NCI-H146 (cell line): ENCODE results near the gene GJB1.
A peak's percentile ranks its signal among the peaks of the same experiment; 100 is the strongest.
"Not testable (repeated sequence)": the region's sequence is repeated elsewhere in the genome, so short reads cannot be mapped to it uniquely, and the experiment has no call there.

Source experiments
- DNase-seq: peaks from one replicate; lab custom pipeline; 2025; lab: John Stamatoyannopoulos, UW

Gene GJB1

GRCh38 chrX:71222929-71223328 lies at the start of gene GJB1:
Gene GJB1 (plus strand): TSS chrX:71223224. CDS start chrX:71223708, 484 bp downstream.
- no peak for DNase-seq

GRCh38 chrX:71173440-71173839 lies 49.6 kb upstream of the GJB1 start:
- no peak for DNase-seq

DNA sequence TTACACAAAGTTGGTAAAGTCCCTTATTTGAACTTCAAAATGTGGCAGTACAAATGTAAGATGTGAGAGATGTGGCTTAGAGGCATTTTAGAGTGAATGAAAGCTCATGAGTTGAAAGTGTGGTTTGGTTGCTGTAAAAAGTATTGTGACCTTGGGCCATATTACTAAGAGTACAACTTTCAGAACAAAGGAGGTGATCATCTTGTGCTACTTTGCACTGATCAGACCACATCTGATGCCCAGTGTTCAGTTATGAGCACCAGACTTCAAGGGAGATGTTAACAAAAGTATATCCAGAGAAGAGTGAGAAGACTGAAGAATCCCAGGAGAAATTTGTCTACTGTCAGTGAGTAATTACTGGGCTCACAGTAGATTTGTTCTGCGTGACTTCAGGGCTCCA lies 48.2 kb upstream of the GJB1 start:
- no peak for DNase-seq

GRCh38 chrX:71175531-71175930 lies 47.5 kb upstream of the GJB1 start:
- no peak for DNase-seq

DNA sequence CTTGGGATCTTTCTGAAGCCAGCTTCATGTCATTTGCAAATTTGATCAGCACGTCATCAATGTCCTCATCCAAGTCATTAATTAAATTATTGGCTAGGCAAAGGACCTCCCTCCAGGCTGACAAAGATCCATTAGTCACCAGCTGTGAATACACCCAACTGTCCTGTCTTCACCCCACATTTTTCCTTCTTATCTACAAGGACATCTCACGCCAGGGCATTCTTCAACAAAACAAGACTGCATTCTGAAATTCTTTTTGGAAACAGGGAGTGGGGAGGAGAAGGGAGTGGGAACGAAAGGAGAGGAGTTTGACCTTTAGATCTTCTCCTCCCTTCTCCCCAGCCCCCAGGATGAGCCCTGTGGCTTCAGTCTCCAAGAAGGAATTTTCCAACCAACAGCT lies 45.7 kb upstream of the GJB1 start:
- no peak for DNase-seq

DNA sequence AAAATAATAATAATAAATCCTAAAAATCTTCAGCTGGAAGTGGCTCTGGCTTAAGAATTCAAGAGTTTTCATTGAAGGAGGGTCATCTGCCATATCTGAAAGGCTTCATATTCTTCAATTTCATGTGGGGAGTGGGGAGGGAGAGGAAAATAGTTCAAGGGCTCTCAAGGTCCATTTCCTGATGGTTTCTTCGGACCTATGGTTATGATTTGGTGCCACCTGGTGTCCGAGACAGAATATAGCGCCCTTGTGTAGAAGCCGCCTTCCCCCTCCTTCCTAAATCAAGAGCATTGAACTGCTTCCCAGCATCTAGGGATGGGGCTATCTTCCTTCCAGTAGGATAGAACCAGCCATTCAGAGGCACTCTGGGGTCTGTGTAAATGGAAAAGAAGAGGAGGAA lies 44.1 kb upstream of the GJB1 start:
- DNase-seq = peak; percentile 75

DNA sequence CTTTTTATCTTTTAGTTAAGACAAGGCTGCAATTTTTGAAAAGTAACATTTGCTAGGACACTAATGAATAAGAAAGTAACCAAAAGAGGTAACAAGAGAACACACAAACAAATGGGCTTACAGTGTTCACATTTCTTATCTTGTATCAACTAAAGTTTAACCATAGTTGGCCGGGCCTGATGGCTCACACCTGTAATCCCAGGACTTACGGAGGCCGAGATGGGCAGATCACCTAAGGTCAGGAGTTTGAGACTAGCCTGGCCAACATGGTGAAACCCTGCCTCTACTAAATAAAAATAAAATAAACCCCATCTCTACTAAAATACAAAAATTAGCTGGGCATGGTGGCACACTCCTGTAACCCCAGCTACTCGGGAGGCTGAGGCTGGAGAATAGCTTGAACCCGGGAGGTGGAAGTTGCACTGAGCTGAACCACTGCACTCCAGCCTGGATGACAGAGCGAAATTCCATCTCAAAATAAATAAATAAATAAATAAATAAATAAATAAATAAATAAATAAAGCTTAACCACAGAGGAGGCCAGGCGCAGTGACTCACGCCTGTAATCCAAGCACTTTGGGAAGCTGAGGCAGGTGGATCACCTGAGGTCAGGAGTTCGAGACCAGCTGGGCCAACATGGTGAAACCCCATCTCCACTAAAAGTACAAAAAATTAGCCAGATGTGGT lies 42.3 kb upstream of the GJB1 start:
- not testable (repeated sequence) for DNase-seq

GRCh38 chrX:71181558-71181909 lies 41.5 kb upstream of the GJB1 start:
- DNase-seq = peak; percentile 74

DNA sequence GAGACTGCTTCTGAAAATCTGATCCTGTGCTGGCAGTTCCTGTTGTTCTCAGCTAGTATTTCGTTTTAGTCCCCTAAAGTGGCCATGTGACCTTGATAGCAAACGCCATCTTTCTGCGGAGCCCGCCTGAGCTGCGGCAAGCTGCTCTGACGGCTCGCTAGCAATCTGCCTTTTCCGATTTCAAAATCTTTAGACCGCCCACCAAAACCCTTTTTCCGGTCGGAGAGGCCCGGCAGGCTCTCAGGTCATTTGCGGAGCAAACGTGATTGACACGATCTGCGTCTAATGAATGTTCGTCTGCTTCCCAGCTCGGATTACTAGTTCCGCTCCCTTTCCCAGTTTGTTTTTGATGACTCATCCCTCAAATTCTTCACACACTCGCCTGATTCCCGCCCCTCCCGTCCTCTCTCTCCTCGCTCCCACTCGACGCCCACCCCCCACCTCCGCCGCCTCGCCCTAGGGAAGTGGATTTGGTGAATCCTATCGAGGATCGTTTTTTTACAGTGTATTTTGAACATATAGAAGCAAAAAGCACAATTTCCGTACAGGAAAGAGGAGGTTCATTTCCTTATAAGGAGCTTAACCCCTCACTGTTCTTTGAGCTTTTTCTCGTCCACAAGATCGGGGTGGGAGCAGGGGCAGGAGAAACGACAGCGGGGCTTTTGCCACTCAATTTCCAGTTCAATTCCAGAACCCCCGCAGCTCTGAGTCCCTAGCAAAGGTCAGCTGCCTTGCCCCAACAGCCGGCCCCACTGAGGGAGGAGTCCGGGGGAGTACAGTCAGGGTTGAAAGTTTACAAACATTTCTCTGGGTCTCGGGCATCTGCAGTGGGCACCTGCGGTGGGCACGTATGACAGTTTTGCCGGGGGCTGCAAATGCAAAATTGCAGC lies 40.9 kb upstream of the GJB1 start:
- DNase-seq = peak; percentile 97

DNA sequence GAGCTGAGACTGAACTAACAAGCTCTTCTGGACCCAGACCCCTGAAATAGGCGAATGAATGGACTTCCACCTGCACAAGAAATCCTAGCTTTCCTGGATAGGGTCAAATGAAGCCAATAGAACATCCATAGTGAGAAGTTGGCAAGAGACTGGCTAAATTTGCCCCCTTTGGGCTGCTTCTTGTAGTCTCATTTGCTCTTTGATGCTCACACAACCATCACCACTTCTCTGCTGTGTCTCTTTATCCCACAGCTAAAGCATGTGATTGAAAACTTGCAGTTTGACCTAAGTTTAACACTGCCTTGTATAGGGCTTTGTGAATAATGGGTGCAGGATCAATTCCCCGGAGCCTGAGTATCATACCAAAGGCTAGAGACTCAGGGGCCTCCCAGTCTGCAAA lies 40.2 kb upstream of the GJB1 start:
- DNase-seq = no peak

DNA sequence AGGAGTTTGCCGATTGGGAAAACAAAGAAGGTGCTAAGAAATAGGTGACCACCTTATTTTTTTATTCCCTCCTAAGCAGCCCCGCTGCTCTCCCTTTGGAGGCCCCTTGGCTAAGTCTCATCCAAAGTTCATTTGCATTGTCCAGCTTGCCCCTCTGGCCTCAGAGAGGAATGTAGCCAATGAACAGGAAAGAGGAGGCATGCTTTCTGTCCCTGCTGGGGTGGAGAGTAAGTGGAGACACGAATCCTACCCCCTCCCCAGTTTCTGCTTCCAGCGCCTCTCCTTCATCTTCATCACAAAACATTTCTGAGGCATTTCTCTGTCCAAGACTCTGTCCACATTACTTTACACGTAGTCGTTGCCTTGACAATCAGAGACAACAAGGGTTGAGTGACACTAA lies 39.7 kb upstream of the GJB1 start:
- DNase-seq = no peak

DNA sequence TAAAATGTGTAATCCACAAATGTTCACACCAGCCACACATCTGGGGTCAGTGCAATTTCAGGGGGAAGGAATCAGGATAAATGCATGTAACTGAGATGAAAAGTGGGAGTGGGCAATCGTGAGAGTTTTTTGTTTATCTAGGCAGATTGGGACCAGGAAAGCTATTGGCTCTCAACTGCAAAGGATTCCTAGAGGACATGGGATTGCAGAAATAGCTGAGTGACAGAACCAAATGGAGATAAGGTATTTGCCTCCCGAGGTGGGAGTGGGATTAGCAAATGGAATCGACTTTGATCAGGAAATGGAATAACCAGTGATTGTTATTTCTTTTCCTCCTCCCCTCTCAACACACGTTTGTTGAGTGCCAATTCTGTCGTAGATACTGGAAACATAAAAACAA lies 38.9 kb upstream of the GJB1 start:
- DNase-seq = no peak

DNA sequence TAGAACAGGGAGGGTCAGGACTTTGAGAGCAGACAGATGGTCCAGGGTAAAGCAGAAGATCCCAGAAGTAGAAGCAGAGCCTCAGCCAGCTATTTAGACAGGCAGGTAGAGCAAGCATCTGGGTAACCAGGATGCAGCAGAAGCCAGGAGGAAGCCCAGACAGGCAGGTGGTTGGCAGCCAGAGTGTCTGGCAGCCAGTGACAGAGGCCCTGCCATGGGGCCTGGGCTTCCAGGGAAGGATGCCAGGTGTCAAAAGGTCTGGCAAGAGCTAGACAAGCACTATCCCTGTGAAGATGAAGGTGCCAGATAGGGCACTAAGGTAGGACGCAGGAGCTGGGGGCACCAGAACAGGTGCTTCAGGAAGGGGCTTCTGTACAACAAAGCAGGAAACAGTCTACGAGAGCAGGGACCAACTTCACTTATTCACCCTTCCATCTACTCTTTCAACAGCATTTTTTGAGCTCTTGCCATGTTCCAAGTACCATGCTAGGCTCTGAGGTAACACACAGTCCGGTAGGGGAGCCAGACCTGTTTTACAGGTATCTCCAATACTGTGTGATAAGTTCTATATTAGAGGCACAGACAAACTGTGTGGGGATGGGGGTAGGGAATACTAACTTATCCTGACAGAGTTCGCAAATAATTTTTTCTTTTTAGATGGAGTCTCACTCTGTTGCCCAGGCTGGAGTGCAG lies 38.1 kb upstream of the GJB1 start:
- no peak for DNase-seq

DNA sequence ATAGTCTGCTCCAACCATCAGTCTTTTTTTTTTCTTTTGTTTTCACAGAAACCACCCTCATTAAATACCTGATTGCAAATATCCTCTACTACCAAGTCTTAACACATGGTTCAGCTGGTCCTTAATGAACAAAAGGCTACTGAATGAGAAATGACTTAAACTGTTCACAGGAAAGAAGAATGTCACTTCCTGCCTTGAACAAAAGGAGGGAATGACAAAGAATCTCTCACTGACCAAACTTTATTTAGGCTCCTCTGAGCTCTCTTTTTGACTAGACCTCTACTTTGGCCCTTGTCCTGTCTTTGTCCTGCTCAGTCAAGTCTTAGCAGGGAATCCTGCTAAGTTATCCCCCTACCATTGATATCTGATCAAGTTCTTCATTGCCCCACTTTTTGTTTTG lies 31.8 kb upstream of the GJB1 start:
- DNase-seq = no peak

DNA sequence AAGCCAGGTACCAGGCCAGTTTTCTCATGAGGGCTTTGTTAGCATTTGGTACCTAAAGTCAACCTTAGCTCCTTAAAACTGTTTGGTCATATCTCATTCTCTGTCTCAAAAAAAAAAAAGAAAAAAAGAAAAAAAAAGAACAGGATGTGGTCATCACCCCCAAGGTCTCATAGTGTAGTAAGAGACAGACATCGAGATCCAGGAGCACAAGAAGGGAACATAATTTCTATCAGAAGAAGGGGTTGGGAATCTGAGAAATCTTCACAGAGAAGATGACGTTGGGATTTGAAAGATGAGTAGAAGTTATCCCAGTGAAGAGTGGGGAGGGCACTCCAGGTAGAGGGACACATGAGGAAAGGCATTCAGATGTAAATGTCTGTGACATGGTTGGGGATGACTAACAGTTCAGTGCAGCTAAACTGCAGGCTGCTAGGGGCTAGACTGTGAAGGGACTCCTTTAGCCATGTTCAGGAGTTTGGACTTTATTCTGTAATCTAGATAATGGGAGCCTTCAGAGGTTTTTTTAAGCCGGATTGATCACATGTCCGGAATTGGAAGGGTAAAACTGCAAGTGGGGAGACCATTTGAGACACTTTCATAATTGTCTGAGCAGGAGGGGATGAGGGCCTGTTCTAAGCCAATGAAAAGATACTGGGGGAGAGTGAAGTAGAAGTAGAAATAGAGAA lies 26.9 kb upstream of the GJB1 start:
- no peak for DNase-seq

DNA sequence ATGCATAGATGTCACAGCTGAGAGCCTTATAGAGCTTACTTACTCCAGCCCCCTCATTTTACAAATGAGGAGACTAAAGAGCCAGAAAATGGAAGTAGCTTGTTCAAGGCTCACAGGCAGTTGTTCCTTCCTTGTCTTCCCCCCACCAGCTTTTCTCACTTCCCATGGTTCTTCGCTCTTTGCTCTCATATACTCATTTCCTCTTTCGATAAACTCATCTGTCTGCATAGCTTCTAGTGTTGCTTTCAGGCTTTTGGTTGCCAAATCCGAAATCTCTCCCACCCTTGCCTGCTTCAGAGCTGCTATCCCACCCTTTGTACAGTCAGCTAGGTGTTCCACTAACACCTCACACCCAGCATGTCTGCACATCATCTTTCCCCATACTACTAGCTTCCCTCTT lies 25.0 kb upstream of the GJB1 start:
- DNase-seq = no peak

GRCh38 chrX:71199252-71200008 lies 23.6 kb upstream of the GJB1 start:
- no peak for DNase-seq

DNA sequence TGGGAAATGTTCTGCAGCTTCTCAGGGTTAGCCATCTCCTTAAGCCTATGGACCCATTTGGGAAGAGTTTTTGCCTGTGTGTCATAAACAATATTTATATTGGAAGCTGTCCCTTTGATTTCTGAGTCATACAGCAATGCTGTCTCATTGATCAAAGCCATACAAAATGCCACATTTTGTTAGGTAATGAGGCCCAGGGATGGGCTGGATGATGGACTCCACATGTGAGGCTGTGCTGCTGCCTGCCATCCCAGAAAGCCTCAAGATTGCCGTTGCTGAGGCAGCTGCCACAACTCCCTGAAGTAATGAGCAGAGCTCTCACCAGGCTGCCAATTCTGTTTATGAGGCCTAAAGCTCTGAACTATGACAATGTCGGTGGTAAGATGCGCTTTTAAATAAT lies 12.2 kb upstream of the GJB1 start:
- DNase-seq = no peak

DNA sequence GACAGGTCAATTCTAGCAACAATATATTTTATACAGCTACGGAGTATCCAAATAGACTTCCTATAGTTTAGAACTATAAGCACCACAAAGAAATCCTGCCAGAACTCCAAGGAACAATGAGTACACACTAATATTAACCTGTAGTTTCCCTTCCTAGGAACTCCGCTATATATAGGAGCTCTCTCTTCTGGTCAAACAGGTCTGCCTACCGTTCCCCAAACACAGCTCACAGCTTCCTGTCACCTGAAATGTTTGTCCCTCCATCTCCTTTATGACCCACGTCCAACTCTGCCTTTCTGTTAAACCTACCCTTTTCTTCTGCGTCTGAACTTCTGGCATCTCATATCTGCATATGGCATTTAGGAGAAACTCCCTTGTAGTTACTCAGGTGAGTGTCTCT lies 10.5 kb upstream of the GJB1 start:
- DNase-seq = no peak

DNA sequence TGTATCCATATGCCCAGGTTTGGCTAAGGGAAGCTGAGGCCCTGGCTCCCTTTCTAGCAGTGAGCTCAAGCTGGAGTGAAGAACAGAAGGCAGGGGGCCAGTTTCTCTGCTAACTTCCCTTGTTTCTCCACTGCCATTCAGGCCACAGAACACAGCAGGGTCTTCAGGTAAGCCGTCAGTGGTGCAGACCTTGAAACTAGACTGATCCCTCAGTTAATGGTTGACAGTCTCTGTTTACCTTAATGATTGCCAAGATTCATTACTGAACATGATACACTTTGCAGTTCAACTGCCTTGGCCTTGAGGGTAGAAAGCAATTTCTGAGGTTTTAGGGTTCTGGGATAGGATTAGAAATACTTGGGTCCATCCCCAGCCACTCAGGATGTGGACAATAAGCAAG lies 8.9 kb upstream of the GJB1 start:
- no peak for DNase-seq

DNA sequence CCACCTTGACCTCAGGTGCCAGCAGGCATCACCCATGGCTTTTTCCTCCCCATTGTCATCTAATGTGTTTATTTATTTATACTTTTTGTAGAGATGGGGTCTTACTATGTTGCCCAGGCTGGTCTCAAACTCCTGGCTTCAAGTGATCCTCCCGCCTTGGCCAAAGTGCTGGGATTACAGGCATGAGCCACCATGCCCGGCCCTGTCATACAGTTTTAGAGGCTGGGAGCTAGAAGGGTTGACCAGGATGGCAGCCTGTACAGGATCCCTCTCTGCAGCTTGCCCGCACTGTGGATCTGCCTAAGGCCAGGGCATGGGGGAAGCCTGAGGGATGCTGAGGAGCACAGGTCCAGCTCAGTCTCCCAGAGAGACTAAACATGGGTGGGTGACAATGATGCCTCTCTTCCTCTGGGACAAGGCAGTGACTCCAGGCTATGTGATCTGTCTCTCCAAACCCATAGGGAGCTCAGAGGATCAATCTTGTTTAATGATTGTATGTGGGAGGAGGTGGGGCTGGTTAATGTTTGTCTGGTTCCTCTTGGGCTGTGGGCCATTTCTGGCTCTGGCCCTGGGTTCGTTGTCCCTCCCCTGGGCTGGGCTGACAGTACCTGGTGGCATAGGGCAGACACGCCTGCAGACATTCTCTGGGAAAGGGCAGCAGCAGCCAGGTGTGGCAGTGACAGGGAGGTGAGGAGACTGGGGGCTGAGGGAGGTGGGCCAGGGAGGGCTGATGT lies 8.3 kb upstream of the GJB1 start:
- DNase-seq = peak; percentile 71
